GM23338 (cell line): ENCODE measurements around the gene GNL2. TPM values are rescaled to one million over a fixed set of nuclear protein-coding genes. Genes with fewer than 3 reads are reported as not detected.
A peak's percentile ranks its signal among the peaks of the same experiment; 100 is the strongest.

ENCODE experiments used
- ATAC-seq: fragments of 200-7000 bp; cut with Tn5 transposase; 3 replicates; pipeline ENCODE4 v1.9.1; 2020
- DNase-seq: peaks from one replicate; pipeline ENCODE4 v3.0.0-alpha.2; 2015; ENCODE audit warnings: low spot score
- H2AFZ ChIP-seq: fragments of 200-600 bp; sonication (generic); 2 replicates; pipeline ENCODE4 v1.8.0; 2016; ENCODE audit warnings: antibody characterized with exemption, mild to moderate bottlenecking, moderate library complexity
- H3F3A ChIP-seq: fragments of 200-600 bp; sonication (generic); replicated peaks from 2 replicates; pipeline ENCODE4 v1.8.0; 2017; ENCODE audit warnings: antibody characterized with exemption, mixed run types, low read depth
- H3K27ac ChIP-seq: fragments of 200-600 bp; sonication (generic); 2 replicates; pipeline ENCODE4 v1.6.1; 2016; ENCODE audit warnings: low read depth
- H3K27me3 ChIP-seq: fragments of 200-600 bp; sonication (generic); 2 replicates; pipeline ENCODE4 v1.8.0; 2016; ENCODE audit warnings: mild to moderate bottlenecking, mixed run types, moderate library complexity; ENCODE audit not compliant: insufficient read depth
- H3K36me3 ChIP-seq: fragments of 200-600 bp; sonication (generic); 2 replicates; pipeline ENCODE4 v1.8.0; 2016; ENCODE audit warnings: mild to moderate bottlenecking; ENCODE audit not compliant: insufficient read depth
- H3K4me1 ChIP-seq: fragments of 200-600 bp; sonication (generic); 2 replicates; pipeline ENCODE4 v1.8.0; 2016; ENCODE audit warnings: mild to moderate bottlenecking, moderate library complexity; ENCODE audit not compliant: insufficient read depth
- H3K4me2 ChIP-seq: fragments of 200-600 bp; sonication (generic); 2 replicates; pipeline ENCODE4 v1.7.1; 2017; ENCODE audit warnings: mixed run types
- H3K4me3 ChIP-seq: fragments of 200-600 bp; sonication (generic); 2 replicates; pipeline ENCODE4 v1.6.1; 2016; ENCODE audit warnings: mixed run types
- H3K79me2 ChIP-seq: fragments of 200-600 bp; sonication (generic); replicated peaks from 2 replicates; pipeline ENCODE4 v1.8.0; 2017; ENCODE audit warnings: mild to moderate bottlenecking; ENCODE audit not compliant: insufficient read depth
- H3K9me2 ChIP-seq: fragments of 200-600 bp; sonication (generic); 2 replicates; pipeline ENCODE4 v1.8.0; 2017; ENCODE audit not compliant: insufficient read depth
- H4K20me1 ChIP-seq: fragments of 200-600 bp; sonication (generic); replicated peaks from 2 replicates; pipeline ENCODE4 v1.8.0; 2017; ENCODE audit warnings: mild to moderate bottlenecking; ENCODE audit not compliant: insufficient read depth
- H3K27ac Mint-ChIP-seq: 2 replicates; pipeline ENCODE4 v1.8.0; 2020; ENCODE audit warnings: inconsistent platforms, mild to moderate bottlenecking, moderate library complexity, mixed read lengths
- H3K27me3 Mint-ChIP-seq: 3 replicates; pipeline ENCODE4 v1.8.0; 2022; ENCODE audit warnings: low read depth, mild to moderate bottlenecking, moderate library complexity, mixed read lengths, inconsistent platforms; ENCODE audit not compliant: insufficient read depth, poor library complexity
- H3K36me3 Mint-ChIP-seq: 3 replicates; pipeline ENCODE4 v1.8.0; 2021; ENCODE audit warnings: low read depth, mild to moderate bottlenecking, inconsistent platforms, moderate library complexity, mixed read lengths
- H3K4me1 Mint-ChIP-seq: 3 replicates; pipeline ENCODE4 v1.8.0; 2020; ENCODE audit warnings: mild to moderate bottlenecking, inconsistent platforms, mixed read lengths
- H3K4me3 Mint-ChIP-seq: 3 replicates; pipeline ENCODE4 v1.8.0; 2021; ENCODE audit warnings: moderate library complexity, mild to moderate bottlenecking, inconsistent platforms, mixed read lengths
- H3K9me3 Mint-ChIP-seq: 3 replicates; pipeline ENCODE4 v1.8.0; 2020; ENCODE audit warnings: moderate library complexity, mild to moderate bottlenecking, inconsistent platforms, mixed read lengths
- CREB1 ChIP-seq: fragments of 250-450 bp; sonication (Bioruptor Pico); IDR thresholded peaks from 2 replicates; pipeline ENCODE4 v1.5.0; 2020; ENCODE audit warnings: low read depth, mild to moderate bottlenecking, moderate library complexity
- EZH2phosphoT487 ChIP-seq: fragments of 200-600 bp; sonication (generic); IDR thresholded peaks from one replicate; pipeline ENCODE4 v1.8.1; 2018; ENCODE audit warnings: antibody characterized with exemption; ENCODE audit not compliant: unreplicated experiment
- POLR2AphosphoS5 ChIP-seq: IDR thresholded peaks from 2 replicates; pipeline ENCODE4 v1.6.1; 2016; ENCODE audit warnings: antibody characterized with exemption, low read depth
- ZNF114 ChIP-seq: fragments of 250-450 bp; sonication (Bioruptor Pico); IDR thresholded peaks from 2 replicates; pipeline ENCODE4 v1.5.0; 2020; ENCODE audit warnings: mild to moderate bottlenecking, moderate library complexity
- polyA plus RNA-seq: library from polyadenylated mRNA; unstranded; fragments of >200 nt; fragmentation: Nextera tagmentation; extraction: Ambion mirVana; gene quantifications from 2 replicates; pipeline ENCODE4 v1.2.1, GENCODE V29; 2016
- total RNA-seq: library from RNA; depleted of rRNA; stranded (reverse); fragments of >200 nt; shearing (Covaris generic); gene quantifications from 2 replicates; pipeline ENCODE4 v1.2.3, GENCODE V29; 2014
- TF ChIP-seq, protein P1 (sequence below), 2 experiments: fragments of 200-600 bp in 1 of 2; sonication (generic) in 1 of 2; conservative IDR thresholded peaks; 2 replicates each; pipeline versions ENCODE4 v1.5.1 to v1.6.1; 2016 to 2017; ENCODE audit warnings: antibody characterized with exemption in 2 of 2, low read depth in 2 of 2, mild to moderate bottlenecking in 2 of 2, moderate library complexity in 1 of 2
- TF ChIP-seq, protein P2 (sequence below): IDR thresholded peaks from 2 replicates; pipeline ENCODE4 v1.6.1; 2016; ENCODE audit warnings: antibody characterized with exemption
- TF ChIP-seq, protein P3 (sequence below): fragments of 250-450 bp; sonication (Bioruptor Pico); IDR thresholded peaks from 2 replicates; pipeline ENCODE4 v1.5.0; 2020; ENCODE audit warnings: mild to moderate bottlenecking, moderate library complexity

GNL2 gene
- total and polyA plus RNA-seq, 2 experiments from 2014 or later: 78.4 to 121 TPM

DNA sequence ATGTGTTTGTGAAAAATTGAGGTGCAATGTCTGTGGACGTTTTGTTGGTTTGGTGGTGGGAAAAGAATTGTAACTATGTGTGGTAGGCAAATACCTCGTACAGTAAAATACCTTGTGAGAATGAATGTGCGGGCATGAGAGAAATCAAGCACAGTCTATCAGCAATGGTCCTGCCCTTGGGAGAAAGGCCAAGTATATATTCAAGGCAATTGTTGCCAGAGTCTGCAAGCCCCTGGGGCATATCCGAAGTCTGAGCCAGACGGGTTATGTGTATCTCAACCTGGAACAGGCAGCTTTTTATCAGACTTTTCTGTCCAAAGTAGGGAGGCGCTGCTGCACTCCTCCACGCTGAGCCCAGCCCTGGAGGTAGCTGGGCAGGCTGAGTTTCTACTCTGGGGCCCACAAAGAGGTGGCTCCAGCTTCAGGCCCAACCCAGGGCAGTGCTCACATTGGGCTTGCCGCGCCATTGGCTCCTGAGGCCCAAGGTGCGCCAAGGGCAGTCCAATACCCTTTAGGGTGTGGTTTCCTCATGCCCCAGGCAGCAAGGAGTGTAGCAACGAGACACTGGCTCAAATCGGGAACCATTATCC is 9.4 kb upstream of the GNL2 start:
- Histone ChIP-seq H3K27me3 (peaks cover 27% of the 10 kb centered on the region; the same call in 1 of the 2 replicates), H3K4me3 (no peak overlapping the region), H3K4me2 (no peak overlapping the region), H3F3A (no peaks in the 10 kb centered on the region), H3K36me3 (no peaks in the 10 kb centered on the region), H3K79me2 (no peaks in the 10 kb centered on the region), H3K9me2 (no peaks in the 10 kb centered on the region), H2AFZ (peak overlapping the region; percentile 66; the same call in 1 of the 2 replicates), H3K27ac (no peak overlapping the region), H3K4me1 (no peaks in the 10 kb centered on the region), H4K20me1 (no peaks in the 10 kb centered on the region)
- H3K4me1 Mint-ChIP-seq: no peaks in the 10 kb centered on the region
- no peak overlapping the region for H3K4me3 Mint-ChIP-seq
- no peak for TF ChIP-seq POLR2AphosphoS5
- TF ChIP-seq, protein P1, sequence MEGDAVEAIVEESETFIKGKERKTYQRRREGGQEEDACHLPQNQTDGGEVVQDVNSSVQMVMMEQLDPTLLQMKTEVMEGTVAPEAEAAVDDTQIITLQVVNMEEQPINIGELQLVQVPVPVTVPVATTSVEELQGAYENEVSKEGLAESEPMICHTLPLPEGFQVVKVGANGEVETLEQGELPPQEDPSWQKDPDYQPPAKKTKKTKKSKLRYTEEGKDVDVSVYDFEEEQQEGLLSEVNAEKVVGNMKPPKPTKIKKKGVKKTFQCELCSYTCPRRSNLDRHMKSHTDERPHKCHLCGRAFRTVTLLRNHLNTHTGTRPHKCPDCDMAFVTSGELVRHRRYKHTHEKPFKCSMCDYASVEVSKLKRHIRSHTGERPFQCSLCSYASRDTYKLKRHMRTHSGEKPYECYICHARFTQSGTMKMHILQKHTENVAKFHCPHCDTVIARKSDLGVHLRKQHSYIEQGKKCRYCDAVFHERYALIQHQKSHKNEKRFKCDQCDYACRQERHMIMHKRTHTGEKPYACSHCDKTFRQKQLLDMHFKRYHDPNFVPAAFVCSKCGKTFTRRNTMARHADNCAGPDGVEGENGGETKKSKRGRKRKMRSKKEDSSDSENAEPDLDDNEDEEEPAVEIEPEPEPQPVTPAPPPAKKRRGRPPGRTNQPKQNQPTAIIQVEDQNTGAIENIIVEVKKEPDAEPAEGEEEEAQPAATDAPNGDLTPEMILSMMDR (conservative IDR thresholded peaks at IDR 0.05; ENCODE audit: low read depth in 2 of 2): peak in 1 of 2 experiments; percentile 18; a peak in 1 of 4 replicates
- TF ChIP-seq CREB1 (CRISPR knock-in tag): no peak
- no peak for TF ChIP-seq ZNF114 (CRISPR knock-in tag)
- TF ChIP-seq, protein P2, sequence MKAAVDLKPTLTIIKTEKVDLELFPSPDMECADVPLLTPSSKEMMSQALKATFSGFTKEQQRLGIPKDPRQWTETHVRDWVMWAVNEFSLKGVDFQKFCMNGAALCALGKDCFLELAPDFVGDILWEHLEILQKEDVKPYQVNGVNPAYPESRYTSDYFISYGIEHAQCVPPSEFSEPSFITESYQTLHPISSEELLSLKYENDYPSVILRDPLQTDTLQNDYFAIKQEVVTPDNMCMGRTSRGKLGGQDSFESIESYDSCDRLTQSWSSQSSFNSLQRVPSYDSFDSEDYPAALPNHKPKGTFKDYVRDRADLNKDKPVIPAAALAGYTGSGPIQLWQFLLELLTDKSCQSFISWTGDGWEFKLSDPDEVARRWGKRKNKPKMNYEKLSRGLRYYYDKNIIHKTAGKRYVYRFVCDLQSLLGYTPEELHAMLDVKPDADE: no peak
- TF ChIP-seq EZH2phosphoT487: no peak
- peaks cover 6% of the 10 kb centered on the region for H3K27me3 Mint-ChIP-seq
- ATAC-seq (peak; percentile 89), DNase-seq (peak; percentile 48)
- no peak overlapping the region for H3K27ac Mint-ChIP-seq
- H3K9me3 Mint-ChIP-seq: no peaks in the 10 kb centered on the region
- no peaks in the 10 kb centered on the region for H3K36me3 Mint-ChIP-seq

DNA sequence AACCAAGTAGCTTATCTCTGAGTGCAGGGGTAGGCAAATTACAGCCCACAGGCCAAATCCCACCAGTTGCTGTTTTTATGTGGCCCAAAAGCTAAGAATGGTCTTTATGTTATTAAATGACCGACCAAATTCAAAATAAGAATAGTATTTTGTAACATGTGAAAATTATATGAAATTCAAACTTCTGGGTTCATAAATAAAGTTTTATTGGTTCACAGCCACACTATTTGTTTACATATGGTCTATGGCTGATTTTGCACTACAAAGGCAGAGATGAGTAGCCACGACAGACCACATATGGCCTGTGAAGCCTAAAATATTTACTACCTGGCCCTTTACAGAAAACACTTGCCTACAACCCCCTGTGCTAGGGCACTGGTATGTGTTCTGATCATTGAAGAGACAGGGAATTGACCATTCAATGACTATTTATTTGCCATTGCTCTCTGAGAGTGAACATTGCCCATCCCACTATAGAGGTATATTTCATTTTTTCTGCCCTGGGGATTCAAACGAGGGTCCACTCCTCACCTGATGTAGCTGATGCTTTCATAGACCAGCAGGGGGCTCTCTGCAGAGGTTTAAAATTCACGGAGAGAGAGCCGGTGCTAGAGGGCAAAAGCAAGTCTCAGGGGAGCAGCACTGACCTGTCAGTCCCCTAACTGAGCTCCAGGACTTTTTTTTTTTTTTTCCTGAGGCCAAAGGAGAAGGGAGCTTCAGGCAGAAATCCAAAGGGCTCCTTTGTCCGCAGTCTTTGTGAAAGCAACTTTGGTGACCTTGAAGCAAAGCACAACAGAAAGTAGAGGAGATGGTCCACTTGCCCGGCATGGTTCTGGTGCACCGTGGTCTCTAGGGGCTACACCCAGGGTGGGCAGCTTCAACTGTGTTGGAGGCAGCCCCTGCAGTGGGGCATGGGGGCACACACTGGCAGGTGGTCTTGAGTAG is 7.3 kb upstream of the GNL2 start:
- Histone ChIP-seq H3F3A (no peaks in the 10 kb centered on the region), H3K27ac (no peak overlapping the region), H3K27me3 (peaks cover 8% of the 10 kb centered on the region; the same call in 1 of the 2 replicates), H3K4me1 (no peaks in the 10 kb centered on the region), H2AFZ (no peak overlapping the region), H3K79me2 (no peaks in the 10 kb centered on the region), H3K9me2 (no peaks in the 10 kb centered on the region), H3K4me3 (no peak overlapping the region), H3K36me3 (no peaks in the 10 kb centered on the region), H4K20me1 (no peaks in the 10 kb centered on the region), H3K4me2 (no peak overlapping the region)
- Mint-ChIP-seq H3K4me1 (no peaks in the 10 kb centered on the region), H3K4me3 (no peak overlapping the region), H3K27me3 (peaks cover 6% of the 10 kb centered on the region), H3K9me3 (no peaks in the 10 kb centered on the region), H3K36me3 (no peaks in the 10 kb centered on the region), H3K27ac (no peak overlapping the region)
- peak; percentile 92 for ATAC-seq
- DNase-seq: peak; percentile 89
- TF ChIP-seq, protein P3, sequence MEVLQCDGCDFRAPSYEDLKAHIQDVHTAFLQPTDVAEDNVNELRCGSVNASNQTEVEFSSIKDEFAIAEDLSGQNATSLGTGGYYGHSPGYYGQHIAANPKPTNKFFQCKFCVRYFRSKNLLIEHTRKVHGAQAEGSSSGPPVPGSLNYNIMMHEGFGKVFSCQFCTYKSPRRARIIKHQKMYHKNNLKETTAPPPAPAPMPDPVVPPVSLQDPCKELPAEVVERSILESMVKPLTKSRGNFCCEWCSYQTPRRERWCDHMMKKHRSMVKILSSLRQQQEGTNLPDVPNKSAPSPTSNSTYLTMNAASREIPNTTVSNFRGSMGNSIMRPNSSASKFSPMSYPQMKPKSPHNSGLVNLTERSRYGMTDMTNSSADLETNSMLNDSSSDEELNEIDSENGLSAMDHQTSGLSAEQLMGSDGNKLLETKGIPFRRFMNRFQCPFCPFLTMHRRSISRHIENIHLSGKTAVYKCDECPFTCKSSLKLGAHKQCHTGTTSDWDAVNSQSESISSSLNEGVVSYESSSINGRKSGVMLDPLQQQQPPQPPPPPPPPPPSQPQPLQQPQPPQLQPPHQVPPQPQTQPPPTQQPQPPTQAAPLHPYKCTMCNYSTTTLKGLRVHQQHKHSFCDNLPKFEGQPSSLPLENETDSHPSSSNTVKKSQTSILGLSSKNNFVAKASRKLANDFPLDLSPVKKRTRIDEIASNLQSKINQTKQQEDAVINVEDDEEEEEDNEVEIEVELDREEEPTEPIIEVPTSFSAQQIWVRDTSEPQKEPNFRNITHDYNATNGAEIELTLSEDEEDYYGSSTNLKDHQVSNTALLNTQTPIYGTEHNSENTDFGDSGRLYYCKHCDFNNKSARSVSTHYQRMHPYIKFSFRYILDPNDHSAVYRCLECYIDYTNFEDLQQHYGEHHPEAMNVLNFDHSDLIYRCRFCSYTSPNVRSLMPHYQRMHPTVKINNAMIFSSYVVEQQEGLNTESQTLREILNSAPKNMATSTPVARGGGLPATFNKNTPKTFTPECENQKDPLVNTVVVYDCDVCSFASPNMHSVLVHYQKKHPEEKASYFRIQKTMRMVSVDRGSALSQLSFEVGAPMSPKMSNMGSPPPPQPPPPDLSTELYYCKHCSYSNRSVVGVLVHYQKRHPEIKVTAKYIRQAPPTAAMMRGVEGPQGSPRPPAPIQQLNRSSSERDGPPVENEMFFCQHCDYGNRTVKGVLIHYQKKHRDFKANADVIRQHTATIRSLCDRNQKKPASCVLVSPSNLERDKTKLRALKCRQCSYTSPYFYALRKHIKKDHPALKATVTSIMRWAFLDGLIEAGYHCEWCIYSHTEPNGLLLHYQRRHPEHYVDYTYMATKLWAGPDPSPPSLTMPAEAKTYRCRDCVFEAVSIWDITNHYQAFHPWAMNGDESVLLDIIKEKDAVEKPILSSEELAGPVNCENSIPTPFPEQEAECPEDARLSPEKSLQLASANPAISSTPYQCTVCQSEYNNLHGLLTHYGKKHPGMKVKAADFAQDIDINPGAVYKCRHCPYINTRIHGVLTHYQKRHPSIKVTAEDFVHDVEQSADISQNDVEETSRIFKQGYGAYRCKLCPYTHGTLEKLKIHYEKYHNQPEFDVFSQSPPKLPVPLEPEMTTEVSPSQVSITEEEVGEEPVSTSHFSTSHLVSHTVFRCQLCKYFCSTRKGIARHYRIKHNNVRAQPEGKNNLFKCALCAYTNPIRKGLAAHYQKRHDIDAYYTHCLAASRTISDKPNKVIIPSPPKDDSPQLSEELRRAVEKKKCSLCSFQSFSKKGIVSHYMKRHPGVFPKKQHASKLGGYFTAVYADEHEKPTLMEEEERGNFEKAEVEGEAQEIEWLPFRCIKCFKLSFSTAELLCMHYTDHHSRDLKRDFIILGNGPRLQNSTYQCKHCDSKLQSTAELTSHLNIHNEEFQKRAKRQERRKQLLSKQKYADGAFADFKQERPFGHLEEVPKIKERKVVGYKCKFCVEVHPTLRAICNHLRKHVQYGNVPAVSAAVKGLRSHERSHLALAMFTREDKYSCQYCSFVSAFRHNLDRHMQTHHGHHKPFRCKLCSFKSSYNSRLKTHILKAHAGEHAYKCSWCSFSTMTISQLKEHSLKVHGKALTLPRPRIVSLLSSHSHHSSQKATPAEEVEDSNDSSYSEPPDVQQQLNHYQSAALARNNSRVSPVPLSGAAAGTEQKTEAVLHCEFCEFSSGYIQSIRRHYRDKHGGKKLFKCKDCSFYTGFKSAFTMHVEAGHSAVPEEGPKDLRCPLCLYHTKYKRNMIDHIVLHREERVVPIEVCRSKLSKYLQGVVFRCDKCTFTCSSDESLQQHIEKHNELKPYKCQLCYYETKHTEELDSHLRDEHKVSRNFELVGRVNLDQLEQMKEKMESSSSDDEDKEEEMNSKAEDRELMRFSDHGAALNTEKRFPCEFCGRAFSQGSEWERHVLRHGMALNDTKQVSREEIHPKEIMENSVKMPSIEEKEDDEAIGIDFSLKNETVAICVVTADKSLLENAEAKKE (CRISPR knock-in tag): no peak
- TF ChIP-seq, protein P1 (conservative IDR thresholded peaks at IDR 0.05; ENCODE audit: low read depth in 2 of 2): peak; percentile 76 to 86
